Posterior cingulate gyrus (tissue), 11 donors: Measurements from ENCODE around the gene IQCE.
"Not testable (repeated sequence)": the region's sequence is repeated elsewhere in the genome, so short reads cannot be mapped to it uniquely, and the experiment has no call there.

Source experiments
- DNase-seq, 10 donors: peaks; one replicate each; pipeline versions ENCODE4 v3.0.0 to v3.0.0-alpha.2; 2020 to 2021; ENCODE audit warnings: mixed read lengths in 3 of 10
- intact Hi-C: fragments of 100-400 bp; cut with DNase I; formaldehyde crosslinking; loops from one replicate; pipeline ENCODE4 v1.15.1; 2023

The IQCE gene

GRCh38 chr7:2530994-2531795 is 27.6 kb upstream of the IQCE start:
- DNase-seq: peak in 2 of 10 donors; percentile 3 to 78

GRCh38 chr7:2531796-2532110 is 27.0 kb upstream of the IQCE start:
- peak in 3 of 10 donors; percentile 3 to 86 (median 86) for DNase-seq
- intact Hi-C loops: not testable (repeated sequence)

More at GRCh38 chr7:2530994-2531795, 27.6 kb upstream of the IQCE start:
- intact Hi-C loops: not testable (repeated sequence)

- intact Hi-C loops: not testable (repeated sequence)
- peak in 1 of 10 donors; percentile 53 for DNase-seq
These were observed 26.5 kb upstream of the IQCE start for GRCh38 chr7:2532199-2532772.

GRCh38 chr7:2532816-2533215 is 26.0 kb upstream of the IQCE start:
- DNase-seq: peak in 1 of 10 donors; percentile 13
- intact Hi-C loops: not testable (repeated sequence)

- DNase-seq, intact Hi-C loops: not testable (repeated sequence)
These were observed 25.2 kb upstream of the IQCE start for GRCh38 chr7:2533566-2533965.

- DNase-seq: peak in 2 of 10 donors; percentile 9 to 24
- intact Hi-C loops: not testable (repeated sequence)
These were observed 24.6 kb upstream of the IQCE start for GRCh38 chr7:2534214-2534613.

- intact Hi-C loops: not testable (repeated sequence)
- peak in 3 of 10 donors; percentile 53 to 85 (median 69) for DNase-seq
These were observed 22.7 kb upstream of the IQCE start for GRCh38 chr7:2535872-2536627.

- intact Hi-C loops: no loop called here
- DNase-seq: peak in 5 of 10 donors; percentile 9 to 82 (median 70)
These were observed 20.6 kb upstream of the IQCE start for GRCh38 chr7:2537981-2538851.

- peak in 4 of 10 donors; percentile 19 to 76 (median 65) for DNase-seq
- intact Hi-C loops: no loop called here
These were observed 19.5 kb upstream of the IQCE start for GRCh38 chr7:2539031-2539911.

- DNase-seq: peak in 2 of 10 donors; percentile 1 to 11
- intact Hi-C loops: no loop called here
These were observed 18.6 kb upstream of the IQCE start for GRCh38 chr7:2540133-2540532.

- intact Hi-C loops: no loop called here
- DNase-seq: peak in 4 of 10 donors; percentile 9 to 79 (median 68)
These were observed 18.1 kb upstream of the IQCE start for GRCh38 chr7:2540641-2541051.

- peak in 4 of 10 donors; percentile 9 to 78 (median 64) for DNase-seq
- intact Hi-C loops: no loop called here
These were observed 17.3 kb upstream of the IQCE start for GRCh38 chr7:2541291-2542010.

GRCh38 chr7:2542011-2542915 is 16.5 kb upstream of the IQCE start:
- peak in 3 of 10 donors; percentile 35 to 72 (median 72) for DNase-seq
- intact Hi-C loops: no loop called here

GRCh38 chr7:2542916-2543871 is 15.6 kb upstream of the IQCE start:
- intact Hi-C loops: no loop called here
- peak in 3 of 10 donors; percentile 68 to 82 (median 80) for DNase-seq

- intact Hi-C loops: no loop called here
- peak in 3 of 10 donors; percentile 34 to 59 (median 49) for DNase-seq
These were observed 14.1 kb upstream of the IQCE start for GRCh38 chr7:2544541-2545188.
